H9 (cell line): ENCODE measurements around the gene HS6ST1. TPM values are rescaled to one million over a fixed set of nuclear protein-coding genes. Genes with fewer than 3 reads are reported as not detected.

Source experiments
- DNase-seq: peaks from one replicate; pipeline ENCODE4 v3.0.0-alpha.2; 2017
- H2AFZ ChIP-seq: one replicate; pipeline ENCODE4 v1.6.1; 2013; ENCODE audit warnings: mild to moderate bottlenecking, low read length, control low read depth, moderate library complexity
- H2AK5ac ChIP-seq: 2 replicates; pipeline ENCODE4 v1.6.1; 2013; ENCODE audit warnings: low read length, control low read depth, mixed read lengths; ENCODE audit not compliant: insufficient read length
- H2BK120ac ChIP-seq: one replicate; pipeline ENCODE4 v1.6.1; 2013; ENCODE audit warnings: low read depth, mild to moderate bottlenecking, low read length, control low read depth, inconsistent platforms; ENCODE audit not compliant: poor library complexity, severe bottlenecking
- H2BK12ac ChIP-seq: 2 replicates; pipeline ENCODE4 v1.6.1; 2013; ENCODE audit warnings: low read length, control low read depth, mixed read lengths, low read depth; ENCODE audit not compliant: insufficient read length
- H2BK15ac ChIP-seq: 2 replicates; pipeline ENCODE4 v1.6.1; 2013; ENCODE audit warnings: low read depth, low read length, control low read depth
- H2BK20ac ChIP-seq: one replicate; pipeline ENCODE4 v1.6.1; 2013; ENCODE audit warnings: low read depth, mild to moderate bottlenecking, low read length, control low read depth, inconsistent platforms; ENCODE audit not compliant: poor library complexity, severe bottlenecking
- H2BK5ac ChIP-seq: 2 replicates; pipeline ENCODE4 v1.6.1; 2013; ENCODE audit warnings: low read length, control low read depth, mixed read lengths; ENCODE audit not compliant: insufficient read length
- H3K14ac ChIP-seq: 2 replicates; pipeline ENCODE4 v1.6.1; 2013; ENCODE audit warnings: low read length, control low read depth; ENCODE audit not compliant: insufficient read depth
- H3K18ac ChIP-seq: 2 replicates; pipeline ENCODE4 v1.6.1; 2013; ENCODE audit warnings: low read depth, mild to moderate bottlenecking, mixed read lengths, low read length, control low read depth; ENCODE audit not compliant: insufficient read length
- H3K23ac ChIP-seq: 2 replicates; pipeline ENCODE4 v1.6.1; 2013; ENCODE audit warnings: low read length, control low read depth, mixed read lengths, low read depth; ENCODE audit not compliant: insufficient read length
- H3K23me2 ChIP-seq: 2 replicates; pipeline ENCODE4 v1.6.1; 2013; ENCODE audit warnings: low read depth, mild to moderate bottlenecking, mixed read lengths, low read length, control low read depth; ENCODE audit not compliant: insufficient read length, poor library complexity, severe bottlenecking
- H3K27ac ChIP-seq: 2 replicates; pipeline ENCODE4 v1.5.1; 2013; ENCODE audit warnings: low read length, control low read depth, mixed read lengths, low read depth; ENCODE audit not compliant: insufficient read length
- H3K27me3 ChIP-seq: 2 replicates; pipeline ENCODE4 v1.6.1; 2013; ENCODE audit warnings: low read length, control low read depth, inconsistent platforms; ENCODE audit not compliant: insufficient read depth
- H3K4ac ChIP-seq: 2 replicates; pipeline ENCODE4 v1.6.1; 2013; ENCODE audit warnings: low read depth, mild to moderate bottlenecking, control low read depth, inconsistent platforms, low read length, moderate library complexity
- H3K4me1 ChIP-seq: 2 replicates; pipeline ENCODE4 v1.6.1; 2013; ENCODE audit warnings: low read length, control low read depth, inconsistent platforms; ENCODE audit not compliant: insufficient read depth
- H3K4me2 ChIP-seq: 2 replicates; pipeline ENCODE4 v1.6.1; 2013; ENCODE audit warnings: low read length, control low read depth, mixed read lengths; ENCODE audit not compliant: insufficient read length, insufficient read depth
- H3K56ac ChIP-seq: 2 replicates; pipeline ENCODE4 v1.6.1; 2013; ENCODE audit warnings: low read depth, mild to moderate bottlenecking, mixed read lengths, low read length, control low read depth; ENCODE audit not compliant: insufficient read length
- H3K79me1 ChIP-seq: 2 replicates; pipeline ENCODE4 v1.6.1; 2013; ENCODE audit warnings: low read depth, mild to moderate bottlenecking, moderate library complexity, low read length, control low read depth, inconsistent platforms; ENCODE audit not compliant: insufficient read depth, poor library complexity, severe bottlenecking
- H3K79me2 ChIP-seq: 2 replicates; pipeline ENCODE4 v1.6.1; 2013; ENCODE audit warnings: low read length, control low read depth, inconsistent platforms; ENCODE audit not compliant: insufficient read depth
- H3K9ac ChIP-seq: 2 replicates; pipeline ENCODE4 v1.6.1; 2013; ENCODE audit warnings: low read length, control low read depth, mixed read lengths; ENCODE audit not compliant: insufficient read length; ENCODE audit errors: extremely low read depth
- H3K9me3 ChIP-seq: one replicate; pipeline ENCODE4 v1.6.1; 2013; ENCODE audit warnings: low read depth, low read length, inconsistent platforms; ENCODE audit not compliant: control insufficient read depth
- H3T11ph ChIP-seq: one replicate; pipeline ENCODE4 v1.6.1; 2013; ENCODE audit warnings: mild to moderate bottlenecking, low read length, control low read depth, inconsistent platforms
- H4K20me1 ChIP-seq: one replicate; pipeline ENCODE4 v1.6.1; 2013; ENCODE audit not compliant: control insufficient read depth, insufficient read length, insufficient read depth
- H4K5ac ChIP-seq: 2 replicates; pipeline ENCODE4 v1.6.1; 2013; ENCODE audit warnings: low read depth, mild to moderate bottlenecking, mixed read lengths, low read length, control low read depth; ENCODE audit not compliant: insufficient read length
- H4K8ac ChIP-seq: replicated peaks from 2 replicates; pipeline ENCODE4 v1.6.1; 2013; ENCODE audit warnings: low read length, control low read depth, mixed read lengths, low read depth; ENCODE audit not compliant: insufficient read length
- H4K91ac ChIP-seq: 2 replicates; pipeline ENCODE4 v1.6.1; 2013; ENCODE audit warnings: low read depth, mild to moderate bottlenecking, moderate library complexity, mixed read lengths, low read length, control low read depth; ENCODE audit not compliant: insufficient read length
- H3K27ac Mint-ChIP-seq, 3 experiments: 2 replicates in 2 of 3; 3 replicates in 1 of 3; pipeline ENCODE4 v1.8.0; 2020 to 2021; ENCODE audit warnings: mixed read lengths in 3 of 3, mild to moderate bottlenecking in 1 of 3, moderate library complexity in 1 of 3
- H3K27me3 Mint-ChIP-seq: 2 replicates; pipeline ENCODE4 v1.8.0; 2021; ENCODE audit warnings: low read depth, mild to moderate bottlenecking, moderate library complexity, mixed read lengths
- H3K36me3 Mint-ChIP-seq, 3 experiments: 2 replicates in 2 of 3; 3 replicates in 1 of 3; pipeline ENCODE4 v1.8.0; 2020 to 2021; ENCODE audit warnings: low read depth in 3 of 3, mixed read lengths in 3 of 3; ENCODE audit not compliant: insufficient read depth in 1 of 3
- H3K4me1 Mint-ChIP-seq, 2 experiments: 2 replicates each; pipeline ENCODE4 v1.8.0; 2020; ENCODE audit warnings: mixed read lengths in 2 of 2
- H3K4me3 Mint-ChIP-seq, 2 experiments: 2 replicates in 1 of 2; 3 replicates in 1 of 2; pipeline ENCODE4 v1.8.0; 2020 to 2021; ENCODE audit warnings: mild to moderate bottlenecking in 2 of 2, mixed read lengths in 2 of 2, moderate library complexity in 1 of 2
- H3K9me3 Mint-ChIP-seq, 2 experiments: 2 replicates in 1 of 2; 3 replicates in 1 of 2; pipeline ENCODE4 v1.8.0; 2020; ENCODE audit warnings: mild to moderate bottlenecking in 2 of 2, mixed read lengths in 2 of 2, moderate library complexity in 1 of 2
- WGBS: extraction: QIAGEN DNeasy Blood & Tissue Kit; methylation state at CpG from one replicate; pipeline ENCODE4 v1.1.7; 2013; ENCODE audit warnings: missing lambda C conversion rate, low lambda C conversion rate, mixed read lengths; ENCODE audit not compliant: insufficient read length; ENCODE audit errors: extremely low coverage; 5-methylcytosine and 5-hydroxymethylcytosine counted together
- total RNA-seq: library from RNA; stranded (reverse); gene quantifications from 2 replicates; pipeline ENCODE4 v1.2.1, GENCODE V29; 2021
- TF ChIP-seq, protein P1 (sequence below): fragments of 200-600 bp; sonication (generic); conservative IDR thresholded peaks from 3 replicates; pipeline ENCODE4 v1.8.0; 2021; ENCODE audit warnings: antibody characterized with exemption, mild to moderate bottlenecking

Gene HS6ST1
- total RNA-seq, 1 experiment from 2014 or later: 60.2 TPM

DNA sequence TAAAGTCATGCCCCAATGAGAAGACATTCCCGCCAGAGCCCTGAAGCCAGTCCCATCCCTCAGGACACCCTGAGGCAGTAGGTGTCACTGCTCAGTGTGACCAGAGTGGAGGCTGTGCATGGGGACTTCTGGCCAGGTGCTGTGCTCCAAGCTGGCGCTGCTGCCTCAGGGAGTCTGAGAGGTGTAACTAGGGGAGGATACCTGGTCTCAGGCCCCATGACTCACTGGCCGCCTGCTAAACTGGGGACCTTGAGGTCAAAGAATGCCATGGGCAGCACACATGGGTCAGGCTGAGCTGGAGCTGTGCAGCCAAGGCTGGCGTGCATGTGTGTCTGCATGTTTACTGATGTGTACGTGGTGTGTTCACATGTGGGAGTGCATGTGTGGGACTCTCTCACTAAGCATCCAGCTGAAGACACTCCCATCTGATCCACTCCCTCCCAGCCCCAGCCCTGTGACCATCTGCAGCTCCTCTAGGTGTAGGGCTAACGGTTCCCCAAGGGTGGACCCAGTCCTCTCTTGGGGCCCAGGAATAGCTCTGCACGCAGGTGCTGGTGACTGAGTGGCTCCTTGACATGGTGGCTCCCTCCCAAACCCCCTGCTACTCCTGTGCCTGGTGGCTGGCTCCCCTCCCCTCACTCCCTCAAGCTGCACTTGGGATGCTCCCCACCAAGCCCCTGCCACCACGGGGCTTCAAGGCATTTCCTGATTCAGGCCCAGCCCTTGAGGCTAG is 16.5 kb downstream of the HS6ST1 start:
- H3K27ac ChIP-seq: no peak overlapping the region
- no peak overlapping the region for H2AFZ ChIP-seq
- no peak overlapping the region for H4K8ac ChIP-seq
- no peak overlapping the region for H3K4ac ChIP-seq
- H3K9ac ChIP-seq: no peak overlapping the region
- no peaks in the 10 kb centered on the region for H3K27me3 ChIP-seq
- H3K4me1 Mint-ChIP-seq: peaks cover 45 to 64% of the 10 kb centered on the region in 2 experiments
- H2AK5ac ChIP-seq: no peak overlapping the region
- H4K5ac ChIP-seq: no peak overlapping the region
- H3K9me3 Mint-ChIP-seq: no peaks in the 10 kb centered on the region
- H3K9me3 ChIP-seq: no peaks in the 10 kb centered on the region
- peaks cover 4% of the 10 kb centered on the region; the same call in 1 of the 2 replicates for H3K4me1 ChIP-seq
- H3K36me3 Mint-ChIP-seq: peaks cover 3 to 20% (median 10%) of the 10 kb centered on the region in 3 experiments; a peak in 6 of 7 replicates
- no peak overlapping the region for H2BK20ac ChIP-seq
- H3K27ac Mint-ChIP-seq: peak overlapping the region in 2 of 3 experiments; percentile 49 to 62; a peak in 2 of 7 replicates
- no CpG with 5 or more reads among the region's 8 CpGs for WGBS
- H2BK120ac ChIP-seq: no peak overlapping the region
- peaks cover 5% of the 10 kb centered on the region for H4K20me1 ChIP-seq
- H2BK12ac ChIP-seq: no peak overlapping the region
- H4K91ac ChIP-seq: no peak overlapping the region
- no peak overlapping the region for H3T11ph ChIP-seq
- H3K79me2 ChIP-seq: peaks cover 60% of the 10 kb centered on the region; the same call in 1 of the 2 replicates
- H3K18ac ChIP-seq: no peak overlapping the region
- peaks cover 16% of the 10 kb centered on the region for H3K79me1 ChIP-seq
- DNase-seq: no peak
- H3K23me2 ChIP-seq: no peaks in the 10 kb centered on the region
- H3K23ac ChIP-seq: no peak overlapping the region
- no peak overlapping the region for H3K14ac ChIP-seq
- no peak overlapping the region for H3K56ac ChIP-seq
- H3K4me2 ChIP-seq: no peak overlapping the region
- no peaks in the 10 kb centered on the region for H3K27me3 Mint-ChIP-seq
- TF ChIP-seq, protein P1, sequence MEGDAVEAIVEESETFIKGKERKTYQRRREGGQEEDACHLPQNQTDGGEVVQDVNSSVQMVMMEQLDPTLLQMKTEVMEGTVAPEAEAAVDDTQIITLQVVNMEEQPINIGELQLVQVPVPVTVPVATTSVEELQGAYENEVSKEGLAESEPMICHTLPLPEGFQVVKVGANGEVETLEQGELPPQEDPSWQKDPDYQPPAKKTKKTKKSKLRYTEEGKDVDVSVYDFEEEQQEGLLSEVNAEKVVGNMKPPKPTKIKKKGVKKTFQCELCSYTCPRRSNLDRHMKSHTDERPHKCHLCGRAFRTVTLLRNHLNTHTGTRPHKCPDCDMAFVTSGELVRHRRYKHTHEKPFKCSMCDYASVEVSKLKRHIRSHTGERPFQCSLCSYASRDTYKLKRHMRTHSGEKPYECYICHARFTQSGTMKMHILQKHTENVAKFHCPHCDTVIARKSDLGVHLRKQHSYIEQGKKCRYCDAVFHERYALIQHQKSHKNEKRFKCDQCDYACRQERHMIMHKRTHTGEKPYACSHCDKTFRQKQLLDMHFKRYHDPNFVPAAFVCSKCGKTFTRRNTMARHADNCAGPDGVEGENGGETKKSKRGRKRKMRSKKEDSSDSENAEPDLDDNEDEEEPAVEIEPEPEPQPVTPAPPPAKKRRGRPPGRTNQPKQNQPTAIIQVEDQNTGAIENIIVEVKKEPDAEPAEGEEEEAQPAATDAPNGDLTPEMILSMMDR: no peak
- no peak overlapping the region for H2BK15ac ChIP-seq
- H2BK5ac ChIP-seq: no peak overlapping the region
- no peak overlapping the region for H3K4me3 Mint-ChIP-seq
